H9 (cell line): ENCODE results near the gene ZNF846. TPM values are rescaled to one million over a fixed set of nuclear protein-coding genes. Genes with fewer than 3 reads are reported as not detected.

Experiments
- DNase-seq: peaks from one replicate; pipeline ENCODE4 v3.0.0-alpha.2; 2017
- H2AFZ ChIP-seq: one replicate; pipeline ENCODE4 v1.6.1; 2013; ENCODE audit warnings: mild to moderate bottlenecking, low read length, control low read depth, moderate library complexity
- H2AK5ac ChIP-seq: 2 replicates; pipeline ENCODE4 v1.6.1; 2013; ENCODE audit warnings: low read length, control low read depth, mixed read lengths; ENCODE audit not compliant: insufficient read length
- H2BK120ac ChIP-seq: one replicate; pipeline ENCODE4 v1.6.1; 2013; ENCODE audit warnings: low read depth, mild to moderate bottlenecking, low read length, control low read depth, inconsistent platforms; ENCODE audit not compliant: poor library complexity, severe bottlenecking
- H2BK12ac ChIP-seq: 2 replicates; pipeline ENCODE4 v1.6.1; 2013; ENCODE audit warnings: low read length, control low read depth, mixed read lengths, low read depth; ENCODE audit not compliant: insufficient read length
- H2BK15ac ChIP-seq: 2 replicates; pipeline ENCODE4 v1.6.1; 2013; ENCODE audit warnings: low read depth, low read length, control low read depth
- H2BK20ac ChIP-seq: one replicate; pipeline ENCODE4 v1.6.1; 2013; ENCODE audit warnings: low read depth, mild to moderate bottlenecking, low read length, control low read depth, inconsistent platforms; ENCODE audit not compliant: poor library complexity, severe bottlenecking
- H2BK5ac ChIP-seq: 2 replicates; pipeline ENCODE4 v1.6.1; 2013; ENCODE audit warnings: low read length, control low read depth, mixed read lengths; ENCODE audit not compliant: insufficient read length
- H3K14ac ChIP-seq: 2 replicates; pipeline ENCODE4 v1.6.1; 2013; ENCODE audit warnings: low read length, control low read depth; ENCODE audit not compliant: insufficient read depth
- H3K18ac ChIP-seq: 2 replicates; pipeline ENCODE4 v1.6.1; 2013; ENCODE audit warnings: low read depth, mild to moderate bottlenecking, mixed read lengths, low read length, control low read depth; ENCODE audit not compliant: insufficient read length
- H3K23ac ChIP-seq: 2 replicates; pipeline ENCODE4 v1.6.1; 2013; ENCODE audit warnings: low read length, control low read depth, mixed read lengths, low read depth; ENCODE audit not compliant: insufficient read length
- H3K23me2 ChIP-seq: 2 replicates; pipeline ENCODE4 v1.6.1; 2013; ENCODE audit warnings: low read depth, mild to moderate bottlenecking, mixed read lengths, low read length, control low read depth; ENCODE audit not compliant: insufficient read length, poor library complexity, severe bottlenecking
- H3K27ac ChIP-seq: 2 replicates; pipeline ENCODE4 v1.5.1; 2013; ENCODE audit warnings: low read length, control low read depth, mixed read lengths, low read depth; ENCODE audit not compliant: insufficient read length
- H3K27me3 ChIP-seq: 2 replicates; pipeline ENCODE4 v1.6.1; 2013; ENCODE audit warnings: low read length, control low read depth, inconsistent platforms; ENCODE audit not compliant: insufficient read depth
- H3K4ac ChIP-seq: 2 replicates; pipeline ENCODE4 v1.6.1; 2013; ENCODE audit warnings: low read depth, mild to moderate bottlenecking, control low read depth, inconsistent platforms, low read length, moderate library complexity
- H3K4me1 ChIP-seq: 2 replicates; pipeline ENCODE4 v1.6.1; 2013; ENCODE audit warnings: low read length, control low read depth, inconsistent platforms; ENCODE audit not compliant: insufficient read depth
- H3K4me2 ChIP-seq: 2 replicates; pipeline ENCODE4 v1.6.1; 2013; ENCODE audit warnings: low read length, control low read depth, mixed read lengths; ENCODE audit not compliant: insufficient read length, insufficient read depth
- H3K56ac ChIP-seq: 2 replicates; pipeline ENCODE4 v1.6.1; 2013; ENCODE audit warnings: low read depth, mild to moderate bottlenecking, mixed read lengths, low read length, control low read depth; ENCODE audit not compliant: insufficient read length
- H3K79me1 ChIP-seq: 2 replicates; pipeline ENCODE4 v1.6.1; 2013; ENCODE audit warnings: low read depth, mild to moderate bottlenecking, moderate library complexity, low read length, control low read depth, inconsistent platforms; ENCODE audit not compliant: insufficient read depth, poor library complexity, severe bottlenecking
- H3K79me2 ChIP-seq: 2 replicates; pipeline ENCODE4 v1.6.1; 2013; ENCODE audit warnings: low read length, control low read depth, inconsistent platforms; ENCODE audit not compliant: insufficient read depth
- H3K9ac ChIP-seq: 2 replicates; pipeline ENCODE4 v1.6.1; 2013; ENCODE audit warnings: low read length, control low read depth, mixed read lengths; ENCODE audit not compliant: insufficient read length; ENCODE audit errors: extremely low read depth
- H3K9me3 ChIP-seq: one replicate; pipeline ENCODE4 v1.6.1; 2013; ENCODE audit warnings: low read depth, low read length, inconsistent platforms; ENCODE audit not compliant: control insufficient read depth
- H3T11ph ChIP-seq: one replicate; pipeline ENCODE4 v1.6.1; 2013; ENCODE audit warnings: mild to moderate bottlenecking, low read length, control low read depth, inconsistent platforms
- H4K20me1 ChIP-seq: one replicate; pipeline ENCODE4 v1.6.1; 2013; ENCODE audit not compliant: control insufficient read depth, insufficient read length, insufficient read depth
- H4K5ac ChIP-seq: 2 replicates; pipeline ENCODE4 v1.6.1; 2013; ENCODE audit warnings: low read depth, mild to moderate bottlenecking, mixed read lengths, low read length, control low read depth; ENCODE audit not compliant: insufficient read length
- H4K8ac ChIP-seq: replicated peaks from 2 replicates; pipeline ENCODE4 v1.6.1; 2013; ENCODE audit warnings: low read length, control low read depth, mixed read lengths, low read depth; ENCODE audit not compliant: insufficient read length
- H4K91ac ChIP-seq: 2 replicates; pipeline ENCODE4 v1.6.1; 2013; ENCODE audit warnings: low read depth, mild to moderate bottlenecking, moderate library complexity, mixed read lengths, low read length, control low read depth; ENCODE audit not compliant: insufficient read length
- H3K27ac Mint-ChIP-seq, 3 experiments: 2 replicates in 2 of 3; 3 replicates in 1 of 3; pipeline ENCODE4 v1.8.0; 2020 to 2021; ENCODE audit warnings: mixed read lengths in 3 of 3, mild to moderate bottlenecking in 1 of 3, moderate library complexity in 1 of 3
- H3K27me3 Mint-ChIP-seq: 2 replicates; pipeline ENCODE4 v1.8.0; 2021; ENCODE audit warnings: low read depth, mild to moderate bottlenecking, moderate library complexity, mixed read lengths
- H3K36me3 Mint-ChIP-seq, 3 experiments: 2 replicates in 2 of 3; 3 replicates in 1 of 3; pipeline ENCODE4 v1.8.0; 2020 to 2021; ENCODE audit warnings: low read depth in 3 of 3, mixed read lengths in 3 of 3; ENCODE audit not compliant: insufficient read depth in 1 of 3
- H3K4me1 Mint-ChIP-seq, 2 experiments: 2 replicates each; pipeline ENCODE4 v1.8.0; 2020; ENCODE audit warnings: mixed read lengths in 2 of 2
- H3K4me3 Mint-ChIP-seq, 2 experiments: 2 replicates in 1 of 2; 3 replicates in 1 of 2; pipeline ENCODE4 v1.8.0; 2020 to 2021; ENCODE audit warnings: mild to moderate bottlenecking in 2 of 2, mixed read lengths in 2 of 2, moderate library complexity in 1 of 2
- H3K9me3 Mint-ChIP-seq, 2 experiments: 2 replicates in 1 of 2; 3 replicates in 1 of 2; pipeline ENCODE4 v1.8.0; 2020; ENCODE audit warnings: mild to moderate bottlenecking in 2 of 2, mixed read lengths in 2 of 2, moderate library complexity in 1 of 2
- CTCF ChIP-seq: fragments of 200-600 bp; sonication (generic); conservative IDR thresholded peaks from 3 replicates; pipeline ENCODE4 v1.8.0; 2021; ENCODE audit warnings: antibody characterized with exemption, mild to moderate bottlenecking
- WGBS: extraction: QIAGEN DNeasy Blood & Tissue Kit; methylation state at CpG from one replicate; pipeline ENCODE4 v1.1.7; 2013; ENCODE audit warnings: missing lambda C conversion rate, low lambda C conversion rate, mixed read lengths; ENCODE audit not compliant: insufficient read length; ENCODE audit errors: extremely low coverage; 5-methylcytosine and 5-hydroxymethylcytosine counted together
- total RNA-seq: library from RNA; stranded (reverse); gene quantifications from 2 replicates; pipeline ENCODE4 v1.2.1, GENCODE V29; 2021

Gene ZNF846
- total RNA-seq, 1 experiment from 2014 or later, result 9.2 TPM

- Histone ChIP-seq H3K4me1 (no peaks in the 10 kb centered on the region), H4K8ac (no peak overlapping the region), H4K20me1 (no peaks in the 10 kb centered on the region), H3K27ac (no peak overlapping the region), H3K4me2 (no peak overlapping the region), H3K9me3 (no peaks in the 10 kb centered on the region), H2BK120ac (no peak overlapping the region), H3K4ac (no peak overlapping the region), H3K9ac (no peak overlapping the region), H3K23ac (no peak overlapping the region), H2AFZ (no peak overlapping the region), H2BK5ac (no peak overlapping the region), H3K27me3 (no peaks in the 10 kb centered on the region), H2BK12ac (no peak overlapping the region), H4K5ac (no peak overlapping the region), H4K91ac (no peak overlapping the region), H3K23me2 (no peaks in the 10 kb centered on the region), H3K14ac (no peak overlapping the region), H2AK5ac (no peak overlapping the region), H3T11ph (no peak overlapping the region), H3K79me1 (peaks cover 3% of the 10 kb centered on the region), H3K18ac (no peak overlapping the region), H3K56ac (no peak overlapping the region), H3K79me2 (no peaks in the 10 kb centered on the region; the same call in 1 of the 2 replicates), H2BK15ac (no peak overlapping the region), H2BK20ac (no peak overlapping the region)
- no peaks in the 10 kb centered on the region for H3K4me1 Mint-ChIP-seq
- no peaks in the 10 kb centered on the region for H3K27me3 Mint-ChIP-seq
- DNase-seq, result no peak
- no peak overlapping the region for H3K4me3 Mint-ChIP-seq
- no peak overlapping the region for H3K27ac Mint-ChIP-seq
- no CpG with 5 or more reads among the region's 21 CpGs for WGBS
- H3K36me3 Mint-ChIP-seq, result peaks cover 31 to 59% (median 46%) of the 10 kb centered on the region in 3 experiments
- H3K9me3 Mint-ChIP-seq, result peaks cover 8 to 10% of the 10 kb centered on the region in 2 experiments
- no peak for TF ChIP-seq CTCF
These were observed 42.6 kb upstream of the ZNF846 start for GRCh38 chr19:9811139-9811538.
